GM18867 (cell line): ENCODE measurements around the gene CDC42EP3.
A peak's percentile ranks its signal among the peaks of the same experiment; 100 is the strongest.

Source experiments
- ATAC-seq: cut with Tn5 transposase; IDR thresholded peaks from one replicate; pipeline ENCODE4 v1.9.1; 2021; ENCODE audit warnings: mild to moderate bottlenecking, moderate library complexity; ENCODE audit not compliant: unreplicated experiment

The CDC42EP3 gene

GRCh38 chr2:37637190-37637860 lies 34.1 kb downstream of the CDC42EP3 start:
- ATAC-seq, result no peak

- ATAC-seq, result no peak
Measured at GRCh38 chr2:37636381-37637066, 34.9 kb downstream of the CDC42EP3 start.

GRCh38 chr2:37635504-37636380 lies 35.7 kb downstream of the CDC42EP3 start:
- peak; percentile 73 for ATAC-seq

- no peak for ATAC-seq
Measured at GRCh38 chr2:37634914-37635503, 36.4 kb downstream of the CDC42EP3 start.

GRCh38 chr2:37633845-37634244 lies 37.6 kb downstream of the CDC42EP3 start:
- ATAC-seq, result no peak

- ATAC-seq, result no peak
Measured at GRCh38 chr2:37633234-37633633, 38.2 kb downstream of the CDC42EP3 start.

GRCh38 chr2:37632310-37632709 lies 39.1 kb downstream of the CDC42EP3 start:
- ATAC-seq, result no peak

- ATAC-seq, result no peak
Measured at GRCh38 chr2:37631698-37632097, 39.7 kb downstream of the CDC42EP3 start.

GRCh38 chr2:37631292-37631691 lies 40.1 kb downstream of the CDC42EP3 start:
- no peak for ATAC-seq

GRCh38 chr2:37630776-37631175 lies 40.7 kb downstream of the CDC42EP3 start:
- ATAC-seq, result no peak

- ATAC-seq, result no peak
Measured at GRCh38 chr2:37630301-37630700, 41.1 kb downstream of the CDC42EP3 start.

- ATAC-seq, result peak; percentile 28
Measured at GRCh38 chr2:37629529-37629928, 41.9 kb downstream of the CDC42EP3 start.

GRCh38 chr2:37627710-37628109 lies 43.7 kb downstream of the CDC42EP3 start:
- no peak for ATAC-seq

GRCh38 chr2:37625796-37626571 lies 45.5 kb downstream of the CDC42EP3 start:
- ATAC-seq, result peak; percentile 52

GRCh38 chr2:37625156-37625555 lies 46.3 kb downstream of the CDC42EP3 start:
- ATAC-seq, result no peak

- peak; percentile 72 for ATAC-seq
Measured at GRCh38 chr2:37623971-37624900, 47.2 kb downstream of the CDC42EP3 start.

- no peak for ATAC-seq
Measured at GRCh38 chr2:37623406-37623805, 48.0 kb downstream of the CDC42EP3 start.

GRCh38 chr2:37622450-37623100 lies 48.9 kb downstream of the CDC42EP3 start:
- ATAC-seq, result no peak

- ATAC-seq, result no peak
Measured at GRCh38 chr2:37621199-37621598, 50.2 kb downstream of the CDC42EP3 start.
